ENCODE results near the gene MBD1. TPM values are rescaled to one million over a fixed set of nuclear protein-coding genes. Genes with fewer than 3 reads are reported as not detected.
A peak's percentile ranks its signal among the peaks of the same experiment; 100 is the strongest.

The MBD1 gene
- total and polyA plus RNA-seq, 2 donors from 2014 or later, result 24.7 to 79.3 TPM

GRCh38 chr18:50298443-50299284, 17.3 kb upstream of the MBD1 start:
- Histone ChIP-seq H3K9me3 (ENCODE audit: control insufficient read depth in 2 of 3, insufficient read depth in 1 of 3, low read length in 3 of 3) (no peaks in the 10 kb centered on the region), H3K36me3 (ENCODE audit: control insufficient read depth in 2 of 3, insufficient read depth in 3 of 3, low read length in 3 of 3) (no peaks in the 10 kb centered on the region), H3K27me3 (ENCODE audit: control insufficient read depth, insufficient read depth, low read length) (no peaks in the 10 kb centered on the region), H3K4me1 (ENCODE audit: control insufficient read depth in 2 of 3, insufficient read depth in 2 of 3, low read depth in 1 of 3, low read length in 3 of 3) (no peaks in the 10 kb centered on the region), H3K27ac (ENCODE audit: low read depth in 2 of 2, low read length in 2 of 2) (no peak overlapping the region), H3K4me3 (ENCODE audit: low read length in 3 of 3) (peak overlapping the region in 2 of 3 donors; percentile 73 to 77), H3K9ac (ENCODE audit: low read length in 3 of 3) (peak overlapping the region in 1 of 3 donors; percentile 35)
- intact Hi-C loops (cut with DNase I), result no loop called here
- TF ChIP-seq, protein P1, sequence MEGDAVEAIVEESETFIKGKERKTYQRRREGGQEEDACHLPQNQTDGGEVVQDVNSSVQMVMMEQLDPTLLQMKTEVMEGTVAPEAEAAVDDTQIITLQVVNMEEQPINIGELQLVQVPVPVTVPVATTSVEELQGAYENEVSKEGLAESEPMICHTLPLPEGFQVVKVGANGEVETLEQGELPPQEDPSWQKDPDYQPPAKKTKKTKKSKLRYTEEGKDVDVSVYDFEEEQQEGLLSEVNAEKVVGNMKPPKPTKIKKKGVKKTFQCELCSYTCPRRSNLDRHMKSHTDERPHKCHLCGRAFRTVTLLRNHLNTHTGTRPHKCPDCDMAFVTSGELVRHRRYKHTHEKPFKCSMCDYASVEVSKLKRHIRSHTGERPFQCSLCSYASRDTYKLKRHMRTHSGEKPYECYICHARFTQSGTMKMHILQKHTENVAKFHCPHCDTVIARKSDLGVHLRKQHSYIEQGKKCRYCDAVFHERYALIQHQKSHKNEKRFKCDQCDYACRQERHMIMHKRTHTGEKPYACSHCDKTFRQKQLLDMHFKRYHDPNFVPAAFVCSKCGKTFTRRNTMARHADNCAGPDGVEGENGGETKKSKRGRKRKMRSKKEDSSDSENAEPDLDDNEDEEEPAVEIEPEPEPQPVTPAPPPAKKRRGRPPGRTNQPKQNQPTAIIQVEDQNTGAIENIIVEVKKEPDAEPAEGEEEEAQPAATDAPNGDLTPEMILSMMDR (IDR thresholded peaks at IDR 0.05; ENCODE audit: borderline replicate concordance, extremely low read depth, insufficient read depth), result no peak
- DNase-seq (peak in 1 of 5 donors; percentile 74), FAIRE-seq (no peak)

- H3K4me1 ChIP-seq (ENCODE audit: control insufficient read depth in 2 of 3, insufficient read depth in 2 of 3, low read depth in 1 of 3, low read length in 3 of 3), result no peaks in the 10 kb centered on the region
- intact Hi-C loops (cut with DNase I), result no loop called here
- peak overlapping the region in 1 of 2 donors; percentile 5 for H3K27ac ChIP-seq (ENCODE audit: low read depth in 2 of 2, low read length in 2 of 2)
- FAIRE-seq (peak; percentile 11), DNase-seq (peak; percentile 80 to 93 (median 91))
- H3K9me3 ChIP-seq (ENCODE audit: control insufficient read depth in 2 of 3, insufficient read depth in 1 of 3, low read length in 3 of 3), result no peaks in the 10 kb centered on the region
- peak overlapping the region; percentile 15 to 81 (median 35) for H3K9ac ChIP-seq (ENCODE audit: low read length in 3 of 3)
- no peaks in the 10 kb centered on the region for H3K36me3 ChIP-seq (ENCODE audit: control insufficient read depth in 2 of 3, insufficient read depth in 3 of 3, low read length in 3 of 3)
- TF ChIP-seq, protein P1 (IDR thresholded peaks at IDR 0.05; ENCODE audit: borderline replicate concordance, extremely low read depth, insufficient read depth), result no peak
- no peaks in the 10 kb centered on the region for H3K27me3 ChIP-seq (ENCODE audit: control insufficient read depth, insufficient read depth, low read length)
- H3K4me3 ChIP-seq (ENCODE audit: low read length in 3 of 3), result peak overlapping the region; percentile 73 to 80 (median 77)
Measured at GRCh38 chr18:50297621-50298442, 16.5 kb upstream of the MBD1 start.

DNA sequence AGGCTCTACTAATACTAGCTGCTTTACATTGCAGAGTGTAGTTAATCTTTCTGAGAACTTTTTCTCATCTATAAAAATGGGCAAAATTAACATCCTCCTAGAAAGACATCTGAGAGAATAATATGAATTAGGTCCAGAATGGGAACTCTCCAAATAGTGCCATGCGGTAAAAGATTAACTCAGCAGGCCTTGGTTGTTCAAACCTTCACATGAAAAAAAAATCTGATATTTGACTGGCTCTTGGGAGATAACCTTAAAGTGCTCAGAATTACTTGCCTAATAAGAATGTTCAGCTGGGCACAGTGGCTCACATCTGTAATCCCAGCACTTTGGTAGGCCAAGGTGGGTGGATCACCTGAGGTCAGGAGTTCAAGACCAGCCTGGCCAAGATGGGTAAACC, 11.7 kb upstream of the MBD1 start:
- TF ChIP-seq, protein P1 (IDR thresholded peaks at IDR 0.05; ENCODE audit: borderline replicate concordance, extremely low read depth, insufficient read depth), result no peak
- DNase-seq (no peak), FAIRE-seq (no peak)
- no peak overlapping the region for H3K4me3 ChIP-seq (ENCODE audit: low read length in 3 of 3)
- intact Hi-C loops (cut with DNase I), result no loop called here
- no peak overlapping the region for H3K27ac ChIP-seq (ENCODE audit: low read depth in 2 of 2, low read length in 2 of 2)
- H3K9ac ChIP-seq (ENCODE audit: low read length in 3 of 3), result no peak overlapping the region
- H3K9me3 ChIP-seq (ENCODE audit: control insufficient read depth in 2 of 3, insufficient read depth in 1 of 3, low read length in 3 of 3), result no peaks in the 10 kb centered on the region
- no peaks in the 10 kb centered on the region for H3K36me3 ChIP-seq (ENCODE audit: control insufficient read depth in 2 of 3, insufficient read depth in 3 of 3, low read length in 3 of 3)
- no peaks in the 10 kb centered on the region for H3K4me1 ChIP-seq (ENCODE audit: control insufficient read depth in 2 of 3, insufficient read depth in 2 of 3, low read depth in 1 of 3, low read length in 3 of 3)
- no peaks in the 10 kb centered on the region for H3K27me3 ChIP-seq (ENCODE audit: control insufficient read depth, insufficient read depth, low read length)
